HepG2 (cell line): ENCODE results near the gene EIF5A2. TPM values are rescaled to one million over a fixed set of nuclear protein-coding genes. Genes with fewer than 3 reads are reported as not detected.

Experiments
- ATAC-seq: fragments of 200-7000 bp; cut with Tn5 transposase; 3 replicates; pipeline ENCODE4 v1.9.1; 2020; ENCODE audit warnings: mild to moderate bottlenecking, moderate library complexity
- BruUV-seq: library from RNA; stranded (reverse); fragments of 400-500 nt; replicated peaks from 2 replicates; lab custom pipeline; 2021; lab: Mats Ljungman, UMichigan
- CTCF ChIA-PET: fragments of 300-600 bp; formaldehyde crosslinking; extraction: SDS; loops from one replicate; lab custom pipeline; 2021; ENCODE audit warnings: low total read pairs, inconsistent platforms, low intra/inter-chr PET ratio; lab: Yijun Ruan, JAX
- POLR2A ChIA-PET: fragments of 350-600 bp; sonication (Branson Sonifier 250); formaldehyde crosslinking; loops from one replicate; lab custom pipeline; 2020; ENCODE audit warnings: antibody characterized with exemption, inconsistent platforms; lab: Yijun Ruan, JAX
- DNase-seq: peaks from one replicate; pipeline ENCODE4 v3.0.0-alpha.2; 2015; ENCODE audit warnings: low spot score
- FAIRE-seq: peaks from 3 replicates; lab custom pipeline; 2011; peaks lifted over from hg19 to GRCh38; lab: Jason Lieb, UNC
- H2AFZ ChIP-seq: one replicate; pipeline ENCODE4 v1.6.1; 2011; ENCODE audit warnings: low read length, inconsistent platforms
- H3K27ac ChIP-seq: fragments of 300-600 bp; 3 replicates; pipeline ENCODE4 v1.8.0; 2011; ENCODE audit warnings: mixed run types, mild to moderate bottlenecking, mixed read lengths, low read length, inconsistent platforms; ENCODE audit not compliant: insufficient read depth; ENCODE audit errors: extremely low read length
- H3K27me3 ChIP-seq, 2 experiments: fragments of 200-600 bp in 1 of 2; 2 replicates in 1 of 2; 3 replicates in 1 of 2; pipeline versions ENCODE4 v1.6.0 to v1.8.0; 2011; ENCODE audit warnings: low read length in 2 of 2, mild to moderate bottlenecking in 2 of 2, moderate library complexity in 2 of 2, inconsistent platforms in 1 of 2; ENCODE audit not compliant: insufficient read depth in 2 of 2, control insufficient read depth in 1 of 2
- H3K36me3 ChIP-seq, 2 experiments: fragments of 200-600 bp in 1 of 2; replicated peaks in 1 of 2; 2 replicates in 1 of 2; 3 replicates in 1 of 2; pipeline versions ENCODE4 v1.5.1 to v1.8.0; 2011; ENCODE audit warnings: low read length in 2 of 2, inconsistent platforms in 1 of 2; ENCODE audit not compliant: insufficient read depth in 2 of 2, control insufficient read depth in 1 of 2
- H3K4me1 ChIP-seq: 2 replicates; pipeline ENCODE4 v1.5.1; 2012; ENCODE audit warnings: low read length, inconsistent platforms; ENCODE audit not compliant: insufficient read depth
- H3K4me2 ChIP-seq: 2 replicates; pipeline ENCODE4 v1.6.0; 2011; ENCODE audit warnings: low read depth, low read length, inconsistent platforms
- H3K4me3 ChIP-seq, 3 experiments: fragments of 200-600 bp in 1 of 3; sonication (generic), shearing (Covaris generic) in 1 of 3; replicated peaks in 1 of 3; 2 replicates each; pipeline ENCODE4 v1.5.1; 2011 to 2016; ENCODE audit warnings: low read length in 3 of 3, inconsistent platforms in 2 of 3, low read depth in 2 of 3, mild to moderate bottlenecking in 2 of 3, control low read depth in 1 of 3, mixed read lengths in 1 of 3; ENCODE audit not compliant: insufficient read depth in 1 of 3
- H3K79me2 ChIP-seq: one replicate; pipeline ENCODE4 v1.6.1; 2011; ENCODE audit warnings: low read length, inconsistent platforms; ENCODE audit not compliant: insufficient read depth
- H3K9ac ChIP-seq: 2 replicates; pipeline ENCODE4 v1.6.0; 2011; ENCODE audit warnings: mild to moderate bottlenecking, low read depth, low read length, inconsistent platforms; ENCODE audit not compliant: insufficient read depth
- H3K9me3 ChIP-seq: 2 replicates; pipeline ENCODE4 v1.5.1; 2012; ENCODE audit warnings: mild to moderate bottlenecking, low read length
- H4K20me1 ChIP-seq: 2 replicates; pipeline ENCODE4 v1.6.0; 2011; ENCODE audit warnings: inconsistent platforms, mild to moderate bottlenecking, low read length, moderate library complexity; ENCODE audit not compliant: insufficient read depth
- BRD4 ChIP-seq: sonication (generic); formaldehyde crosslinking; IDR thresholded peaks from 2 replicates; pipeline ENCODE4 v1.4.0; 2020; ENCODE audit warnings: missing genetic modification reagents
- FOXC1 ChIP-seq: sonication (generic); formaldehyde crosslinking; IDR thresholded peaks from 2 replicates; pipeline ENCODE4 v1.8.0; 2022; ENCODE audit warnings: mild to moderate bottlenecking, missing genetic modification reagents, borderline replicate concordance
- IRX3 ChIP-seq: sonication (generic); formaldehyde crosslinking; IDR thresholded peaks from 2 replicates; pipeline ENCODE4 v1.8.1; 2023; ENCODE audit warnings: mild to moderate bottlenecking, low read depth, missing genetic modification reagents, borderline replicate concordance
- NFYB ChIP-seq: sonication (generic); formaldehyde crosslinking; IDR thresholded peaks from 2 replicates; pipeline ENCODE4 v1.4.0; 2020; ENCODE audit warnings: missing genetic modification reagents
- PCBP2 ChIP-seq: fragments of 200-400 bp; formaldehyde crosslinking; optimal IDR thresholded peaks from 2 replicates; pipeline ENCODE3; 2018; ENCODE audit warnings: low read length, low read depth; ENCODE audit not compliant: poor library complexity, severe bottlenecking
- REPIN1 ChIP-seq: sonication (generic); formaldehyde crosslinking; IDR thresholded peaks from 2 replicates; pipeline ENCODE4 v1.8.0; 2022; ENCODE audit warnings: missing genetic modification reagents, low read depth, mild to moderate bottlenecking, borderline replicate concordance
- ZBTB8A ChIP-seq: sonication (generic); formaldehyde crosslinking; IDR thresholded peaks from 2 replicates; pipeline ENCODE4 v1.4.0; 2020; ENCODE audit warnings: mild to moderate bottlenecking, low read depth, missing genetic modification reagents, borderline replicate concordance
- ZFP36L2 ChIP-seq: sonication (generic); formaldehyde crosslinking; IDR thresholded peaks from 2 replicates; pipeline ENCODE4 v1.4.0; 2020; ENCODE audit warnings: missing genetic modification reagents
- ZFP62 ChIP-seq: sonication (generic); formaldehyde crosslinking; IDR thresholded peaks from 2 replicates; pipeline ENCODE4 v1.4.0; 2020; ENCODE audit warnings: missing genetic modification reagents
- ZMAT3 ChIP-seq: sonication (generic); formaldehyde crosslinking; conservative IDR thresholded peaks from 2 replicates; pipeline ENCODE4 v1.7.0; 2021; ENCODE audit warnings: missing genetic modification reagents
- ZNF329 ChIP-seq: sonication (generic); formaldehyde crosslinking; IDR thresholded peaks from 2 replicates; pipeline ENCODE4 v1.9.0; 2021; ENCODE audit warnings: low read depth, mild to moderate bottlenecking, missing genetic modification reagents
- ZNF550 ChIP-seq: sonication (generic); formaldehyde crosslinking; IDR thresholded peaks from 2 replicates; pipeline ENCODE4 v1.4.0; 2020; ENCODE audit warnings: mild to moderate bottlenecking, missing genetic modification reagents, borderline replicate concordance
- ZNF784 ChIP-seq: sonication (generic); formaldehyde crosslinking; IDR thresholded peaks from 2 replicates; pipeline ENCODE4 v1.5.1; 2020; ENCODE audit warnings: missing genetic modification reagents, mild to moderate bottlenecking, borderline replicate concordance
- ZNF839 ChIP-seq: sonication (generic); formaldehyde crosslinking; IDR thresholded peaks from 2 replicates; pipeline ENCODE4 v1.4.0; 2020; ENCODE audit warnings: missing genetic modification reagents, mild to moderate bottlenecking, borderline replicate concordance
- WGBS: methylation state at CpG from one replicate; pipeline ENCODE4 v1.1.6; 2017; ENCODE audit warnings: low lambda C conversion rate; 5-methylcytosine and 5-hydroxymethylcytosine counted together
- in situ Hi-C: cut with HindIII; loops from 2 replicates; pipeline ENCODE4 v1.10.0; 2017; ENCODE audit warnings: low pct_unique_long_range_greater_than_20kb; ENCODE audit not compliant: extremely low pct_ligation_motif_present
- intact Hi-C: fragments of 100-400 bp; cut with micrococcal nuclease; formaldehyde crosslinking; loops from one replicate; pipeline ENCODE4 v1.10.0; 2022; ENCODE audit not compliant: unreplicated experiment
- polyA plus RNA-seq, 8 experiments: library from polyadenylated mRNA; depleted of rRNA in 3 of 8; stranded (reverse) in 7 of 8; unstranded in 1 of 8; fragments of >200 nt; fragmentation: Illumina TruSeq in 4 of 8; extraction: Trizol in 4 of 8; gene quantifications; 2 replicates each; pipeline versions ENCODE4 v1.2.1 to v1.2.3, GENCODE V29; 2011 to 2016; ENCODE audit warnings: low read depth in 4 of 8, missing spikeins in 1 of 8, mixed read lengths in 1 of 8; ENCODE audit not compliant: insufficient read depth in 1 of 8
- total RNA-seq, 5 experiments: library from RNA; depleted of rRNA; stranded (reverse); fragments of >200 nt; fragmentation: Illumina TruSeq; extraction: Trizol; gene quantifications; 2 replicates each; pipeline ENCODE4 v1.2.3, GENCODE V29; 2016; ENCODE audit warnings: low read depth in 1 of 5
- TF ChIP-seq, protein P1 (sequence below): sonication (generic); formaldehyde crosslinking; IDR thresholded peaks from 2 replicates; pipeline ENCODE4 v1.8.1; 2023; ENCODE audit warnings: missing genetic modification reagents, mild to moderate bottlenecking, borderline replicate concordance

EIF5A2 gene
- total and polyA plus RNA-seq, 2 of the 13 experiments (the other 11 are each of a cell fraction or from before 2014, with no cell fraction given): 3.5 to 9.4 TPM

DNA sequence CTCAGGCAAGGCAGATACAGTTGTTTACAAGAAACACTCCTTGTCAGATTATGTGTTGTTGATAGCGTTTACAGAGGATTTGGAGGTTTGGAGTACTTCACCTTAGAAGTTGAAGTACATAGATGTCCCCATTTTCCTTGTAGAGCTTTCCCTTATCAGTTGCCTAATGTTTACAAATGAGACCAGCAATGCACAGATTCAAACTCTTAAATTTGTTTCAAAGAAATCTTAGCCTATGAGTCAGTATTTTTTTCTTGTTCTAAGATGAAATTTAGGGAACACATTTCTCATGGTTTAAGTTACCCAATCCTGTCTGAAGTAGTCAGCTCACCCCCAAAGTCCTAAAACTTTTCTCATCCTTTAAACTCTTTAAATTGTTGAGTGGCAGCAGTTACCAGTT, 6.3 kb upstream of the EIF5A2 start:
- H3K9me3 ChIP-seq: peaks cover 25% of the 10 kb centered on the region
- intact Hi-C loops: no loop called here
- ChIA-PET POLR2A (no interaction called here), CTCF (no interaction called here)
- no peaks in the 10 kb centered on the region for H3K79me2 ChIP-seq
- WGBS: 0% methylated on average over 1 of the region's 1 CpG
- H4K20me1 ChIP-seq: no peaks in the 10 kb centered on the region
- BruUV-seq: no TSS peak
- in situ Hi-C loops: no loop called here
- H3K4me3 ChIP-seq: no peak overlapping the region
- no peak for DNase-seq
- no peak overlapping the region for H2AFZ ChIP-seq
- TF ChIP-seq ZFP62 (CRISPR knock-in tag) (no peak), ZBTB8A (CRISPR knock-in tag) (no peak), ZNF329 (CRISPR knock-in tag) (no peak), ZNF839 (no peak), ZNF550 (CRISPR knock-in tag) (no peak), REPIN1 (CRISPR knock-in tag) (no peak), NFYB (CRISPR knock-in tag) (no peak), PCBP2 (no peak), BRD4 (CRISPR knock-in tag) (no peak), IRX3 (CRISPR knock-in tag) (no peak), ZFP36L2 (no peak), ZNF784 (CRISPR knock-in tag) (no peak), ZMAT3 (no peak), FOXC1 (no peak)
- TF ChIP-seq, protein P1, sequence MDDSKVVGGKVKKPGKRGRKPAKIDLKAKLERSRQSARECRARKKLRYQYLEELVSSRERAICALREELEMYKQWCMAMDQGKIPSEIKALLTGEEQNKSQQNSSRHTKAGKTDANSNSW (CRISPR knock-in tag): no peak
- no peak for ATAC-seq
- no peak for FAIRE-seq
- 0 out of 5 replicates have a peak, but pooled peaks cover 0 to 4% of the 10 kb centered on the region in 2 experiments for H3K27me3 ChIP-seq
- no peak overlapping the region for H3K9ac ChIP-seq
- no peak overlapping the region for H3K27ac ChIP-seq
- H3K4me1 ChIP-seq: peaks cover 2% of the 10 kb centered on the region; the same call in 1 of the 2 replicates
- no peak overlapping the region for H3K4me2 ChIP-seq
- no peaks in the 10 kb centered on the region for H3K36me3 ChIP-seq
